ENCODE measurements around the gene NBPF20.
"Not testable (repeated sequence)": the region's sequence is repeated elsewhere in the genome, so short reads cannot be mapped to it uniquely, and the experiment has no call there.

The NBPF20 gene

DNA sequence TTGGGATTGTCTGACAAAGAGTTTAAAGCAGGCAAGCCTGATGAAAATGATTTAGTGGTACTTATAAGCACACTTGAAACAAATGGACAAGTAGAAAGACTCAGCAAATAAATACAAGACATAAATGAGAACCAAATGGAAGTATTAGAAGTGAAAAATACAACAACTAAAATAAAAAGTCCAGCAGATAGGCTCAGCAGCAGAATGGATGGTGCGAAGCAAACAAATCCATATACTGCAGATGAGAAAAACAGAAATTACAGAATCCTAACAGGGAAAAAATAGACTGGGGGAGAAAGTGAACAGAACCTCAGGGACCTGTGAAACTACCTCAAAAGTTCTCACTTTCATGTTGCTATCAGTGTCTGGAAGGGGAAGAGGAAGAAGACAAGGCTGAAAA is 3.9 kb upstream of the NBPF20 start:
- not testable (repeated sequence) for DNase-seq

DNA sequence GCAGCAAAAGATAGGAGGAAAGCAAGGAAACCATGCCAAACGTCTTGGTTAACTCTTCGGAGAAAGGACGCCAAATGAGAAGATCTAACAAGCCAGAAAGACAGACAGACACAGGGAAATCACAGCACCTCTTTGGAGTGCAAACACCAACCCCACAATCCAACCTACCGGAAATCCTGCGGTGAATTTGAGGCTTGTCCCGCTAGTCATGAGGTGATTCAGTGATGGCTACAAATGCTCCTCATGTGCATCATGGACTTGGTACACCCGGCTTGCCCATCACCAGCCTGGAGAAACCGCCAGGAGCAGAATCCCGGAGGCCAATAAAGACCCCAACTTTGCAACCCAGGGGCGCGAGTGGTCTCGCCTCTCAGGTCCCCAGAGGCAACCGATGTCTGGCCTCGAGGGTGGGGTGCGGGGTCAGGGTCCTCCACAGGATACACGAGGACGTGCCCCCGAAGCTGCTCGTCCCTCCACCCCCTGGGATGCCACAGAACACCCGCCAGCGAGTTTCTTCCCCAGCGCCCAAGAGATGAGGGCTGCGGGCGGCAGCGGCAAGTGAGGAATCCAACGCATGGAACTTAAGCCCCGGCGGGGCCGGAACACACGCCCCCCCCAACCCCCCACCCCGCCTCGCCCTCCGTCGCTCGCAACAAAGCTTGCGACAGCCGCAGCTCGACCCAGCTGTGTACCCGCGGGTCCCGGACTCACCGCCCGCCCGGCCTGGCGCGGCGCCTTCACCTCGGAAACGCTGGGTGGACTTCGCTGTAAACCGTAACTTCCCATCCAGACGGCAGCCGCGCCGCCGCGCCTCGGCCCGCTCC is 579 bp downstream of the NBPF20 start:
- DNase-seq, result not testable (repeated sequence)

DNA sequence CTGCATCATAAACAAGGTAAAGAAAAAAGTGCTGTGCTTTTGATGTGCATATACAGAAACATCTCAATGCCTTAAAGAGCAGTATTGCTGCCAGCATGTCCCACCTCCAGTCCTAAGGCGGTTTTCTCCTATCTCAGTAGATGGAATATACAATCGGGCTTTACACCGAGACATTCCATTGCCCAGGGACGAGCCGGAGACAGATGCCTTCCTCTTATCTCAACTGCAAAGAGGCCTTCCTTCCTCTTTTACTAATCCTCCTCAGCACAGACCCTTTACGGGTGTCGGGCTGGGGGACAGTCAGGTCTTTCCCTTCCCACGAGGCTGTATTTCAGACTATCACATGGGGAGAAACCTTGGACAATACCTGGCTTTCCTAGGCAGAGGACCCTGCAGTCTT is 10.3 kb downstream of the NBPF20 start:
- DNase-seq, result not testable (repeated sequence)

DNA sequence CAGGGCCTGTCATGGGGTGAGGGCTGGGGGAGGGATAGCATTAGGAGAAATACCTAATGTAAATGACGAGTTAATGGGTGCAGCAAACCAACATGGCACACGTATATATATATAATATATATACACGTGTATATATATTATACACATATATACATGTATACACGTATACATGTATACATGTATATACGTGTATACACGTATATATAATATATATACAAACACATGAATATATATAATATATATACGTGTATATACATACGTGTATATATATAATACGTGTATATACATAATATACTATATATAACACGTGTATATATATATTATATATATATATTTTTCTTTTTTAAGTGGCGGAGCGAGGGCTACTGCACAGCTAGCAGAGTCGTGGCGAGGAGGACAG is 18.1 kb downstream of the NBPF20 start:
- not testable (repeated sequence) for DNase-seq

DNA sequence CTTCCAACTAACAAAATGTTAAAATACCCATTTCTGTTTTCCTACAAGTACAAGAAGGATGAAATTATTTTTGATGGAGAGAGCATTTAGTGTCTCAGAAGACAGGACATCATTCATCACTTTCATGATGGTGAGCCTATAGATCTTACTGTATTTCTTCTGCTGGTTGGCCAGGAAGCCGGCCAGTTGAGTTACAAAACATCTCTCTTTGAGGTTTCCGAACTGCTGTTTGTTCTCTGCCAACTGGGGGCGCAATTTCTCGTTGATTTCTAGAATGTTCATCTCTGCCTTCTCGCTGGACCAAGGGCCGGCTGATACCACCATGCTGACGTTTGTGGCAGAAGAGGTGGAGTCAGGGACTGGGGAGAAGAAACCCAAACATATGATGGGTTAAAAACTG is 20.5 kb downstream of the NBPF20 start:
- not testable (repeated sequence) for DNase-seq

DNA sequence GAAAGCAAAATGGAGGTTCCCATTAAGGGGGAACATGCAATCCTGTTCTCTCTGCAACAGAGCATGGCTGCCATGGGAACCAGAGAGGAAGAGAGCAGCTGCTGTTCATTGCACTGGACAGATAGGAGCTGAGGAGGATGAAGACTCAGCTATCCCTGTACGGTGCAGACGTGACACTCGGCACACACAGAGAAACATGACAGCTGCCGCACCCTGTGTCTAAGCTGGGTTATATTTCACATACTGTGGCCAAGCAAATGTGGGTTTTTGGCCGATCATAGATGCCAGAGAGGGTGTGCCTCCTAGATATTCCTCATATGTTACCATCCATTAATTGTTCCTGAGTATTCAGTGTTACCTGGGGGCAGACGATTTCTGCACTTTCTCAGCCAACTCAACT is 24.7 kb downstream of the NBPF20 start:
- DNase-seq, result not testable (repeated sequence)
